ENCODE data around the gene SNHG17.
"Not testable (repeated sequence)": the region's sequence is repeated elsewhere in the genome, so short reads cannot be mapped to it uniquely, and the experiment has no call there.

SNHG17 gene

GRCh38 chr20:38447931-38448675 lies 13.0 kb upstream of the SNHG17 start:
- DNase-seq (ENCODE audit: low spot score), result no peak

GRCh38 chr20:38447251-38447661 lies 12.1 kb upstream of the SNHG17 start:
- no peak for DNase-seq (ENCODE audit: low spot score)

GRCh38 chr20:38446441-38447209 lies 11.5 kb upstream of the SNHG17 start:
- peak; percentile 97 for DNase-seq (ENCODE audit: low spot score)

GRCh38 chr20:38445901-38446425 lies 10.8 kb upstream of the SNHG17 start:
- no peak for DNase-seq (ENCODE audit: low spot score)

- DNase-seq (ENCODE audit: low spot score), result no peak
These were observed 10.3 kb upstream of the SNHG17 start for GRCh38 chr20:38445381-38445796.

GRCh38 chr20:38441916-38442315 lies 6.8 kb upstream of the SNHG17 start:
- DNase-seq (ENCODE audit: low spot score), result no peak

GRCh38 chr20:38441110-38441509 lies 6.0 kb upstream of the SNHG17 start:
- not testable (repeated sequence) for DNase-seq (ENCODE audit: low spot score)

- no peak for DNase-seq (ENCODE audit: low spot score)
These were observed 2.7 kb upstream of the SNHG17 start for GRCh38 chr20:38437796-38438195.

- DNase-seq (ENCODE audit: low spot score), result peak; percentile 70
These were observed 419 bp upstream of the SNHG17 start for GRCh38 chr20:38435555-38435939.

- peak; percentile 63 for DNase-seq (ENCODE audit: low spot score)
These were observed 807 bp downstream of the SNHG17 start for GRCh38 chr20:38434301-38434741.

- peak; percentile 46 for DNase-seq (ENCODE audit: low spot score)
These were observed 1.7 kb downstream of the SNHG17 start for GRCh38 chr20:38433304-38433972.

GRCh38 chr20:38432870-38433269 lies 2.3 kb downstream of the SNHG17 start:
- DNase-seq (ENCODE audit: low spot score), result not testable (repeated sequence)

GRCh38 chr20:38432292-38432691 lies 2.8 kb downstream of the SNHG17 start:
- no peak for DNase-seq (ENCODE audit: low spot score)

- DNase-seq (ENCODE audit: low spot score), result no peak
These were observed 4.3 kb downstream of the SNHG17 start for GRCh38 chr20:38430679-38431325.

- no peak for DNase-seq (ENCODE audit: low spot score)
These were observed 5.8 kb downstream of the SNHG17 start for GRCh38 chr20:38429301-38429700.

- DNase-seq (ENCODE audit: low spot score), result no peak
These were observed 6.3 kb downstream of the SNHG17 start for GRCh38 chr20:38428800-38429199.

GRCh38 chr20:38427655-38428023 lies 7.5 kb downstream of the SNHG17 start:
- DNase-seq (ENCODE audit: low spot score), result no peak

- peak; percentile 90 for DNase-seq (ENCODE audit: low spot score)
These were observed 8.9 kb downstream of the SNHG17 start for GRCh38 chr20:38426006-38426897.

- no peak for DNase-seq (ENCODE audit: low spot score)
These were observed 10.7 kb downstream of the SNHG17 start for GRCh38 chr20:38424401-38424800.

GRCh38 chr20:38423541-38423940 lies 11.6 kb downstream of the SNHG17 start:
- no peak for DNase-seq (ENCODE audit: low spot score)

- DNase-seq (ENCODE audit: low spot score), result no peak
These were observed 13.2 kb downstream of the SNHG17 start for GRCh38 chr20:38421915-38422314.
